HG03064 (cell line): ENCODE measurements around the gene MAP3K9.
"Not testable (repeated sequence)": the region's sequence is repeated elsewhere in the genome, so short reads cannot be mapped to it uniquely, and the experiment has no call there.

Experiments
- ATAC-seq: cut with Tn5 transposase; IDR thresholded peaks from one replicate; pipeline ENCODE4 v1.9.1; 2021; ENCODE audit warnings: low read depth; ENCODE audit not compliant: unreplicated experiment

The MAP3K9 gene

GRCh38 chr14:70809225-70810219 is at the start of gene MAP3K9:
Gene MAP3K9, minus strand, starts transcription at chr14:70809513. Its CDS starts 342 bp downstream, at chr14:70809171.
- peak; percentile 80 for ATAC-seq

GRCh38 chr14:70858641-70859040 is 49.3 kb upstream of the MAP3K9 start:
- ATAC-seq: no peak

- no peak for ATAC-seq
Observed at GRCh38 chr14:70857496-70857890, 48.2 kb upstream of the MAP3K9 start.

GRCh38 chr14:70856851-70857495 is 47.7 kb upstream of the MAP3K9 start:
- ATAC-seq: no peak

GRCh38 chr14:70855486-70855885 is 46.2 kb upstream of the MAP3K9 start:
- no peak for ATAC-seq

- ATAC-seq: not testable (repeated sequence)
Observed at GRCh38 chr14:70853658-70854057, 44.3 kb upstream of the MAP3K9 start.

GRCh38 chr14:70847406-70848090 is 38.2 kb upstream of the MAP3K9 start:
- no peak for ATAC-seq

- ATAC-seq: no peak
Observed at GRCh38 chr14:70845601-70846000, 36.3 kb upstream of the MAP3K9 start.

GRCh38 chr14:70842851-70843462 is 33.6 kb upstream of the MAP3K9 start:
- ATAC-seq: no peak

- no peak for ATAC-seq
Observed at GRCh38 chr14:70838076-70838475, 28.8 kb upstream of the MAP3K9 start.

GRCh38 chr14:70836946-70837345 is 27.6 kb upstream of the MAP3K9 start:
- no peak for ATAC-seq

- ATAC-seq: no peak
Observed at GRCh38 chr14:70833884-70834283, 24.6 kb upstream of the MAP3K9 start.

- no peak for ATAC-seq
Observed at GRCh38 chr14:70832561-70833305, 23.4 kb upstream of the MAP3K9 start.

- no peak for ATAC-seq
Observed at GRCh38 chr14:70830998-70831781, 21.9 kb upstream of the MAP3K9 start.

- ATAC-seq: no peak
Observed at GRCh38 chr14:70828188-70828587, 18.9 kb upstream of the MAP3K9 start.

- ATAC-seq: no peak
Observed at GRCh38 chr14:70827752-70828151, 18.4 kb upstream of the MAP3K9 start.

- no peak for ATAC-seq
Observed at GRCh38 chr14:70827347-70827746, 18.0 kb upstream of the MAP3K9 start.

GRCh38 chr14:70823281-70823680 is 14.0 kb upstream of the MAP3K9 start:
- no peak for ATAC-seq

- no peak for ATAC-seq
Observed at GRCh38 chr14:70822530-70823185, 13.3 kb upstream of the MAP3K9 start.
